NB4 (cell line): Measurements from ENCODE around the gene TGFB1.

Source experiments
- CTCF ChIP-seq: IDR thresholded peaks from one replicate; pipeline ENCODE4 v1.5.1; 2012; ENCODE audit warnings: low read depth, low read length
- POLR2A ChIP-seq: IDR thresholded peaks from 2 replicates; pipeline ENCODE4 v1.6.1; 2011; ENCODE audit warnings: mild to moderate bottlenecking; ENCODE audit not compliant: insufficient read length; ENCODE audit errors: extremely low read depth

GRCh38 chr19:41352279-41352608 lies 1.5 kb downstream of the TGFB1 start:
- no peak for TF ChIP-seq CTCF
- TF ChIP-seq POLR2A = no peak
